Heart left ventricle (tissue), 13 donors: Measurements from ENCODE around the gene TRPV6.

ENCODE experiments used
- POLR2A ChIP-seq, 2 donors: fragments of 450-650 bp; IDR thresholded peaks; one replicate each; pipeline ENCODE4 v1.6.1; 2017; ENCODE audit warnings: antibody characterized with exemption in 2 of 2, mild to moderate bottlenecking in 2 of 2, moderate library complexity in 2 of 2
- TF ChIP-seq, protein P1 (sequence below), 12 donors: fragments of 200-600 bp; sonication (generic) in 4 of 12; IDR thresholded peaks; one replicate each; pipeline versions ENCODE4 v1.5.0 to v1.8.0; 2018 to 2022; ENCODE audit warnings: antibody characterized with exemption in 12 of 12, mild to moderate bottlenecking in 5 of 12
- donor health status: ischemic (EF 13 %, LVEDD 7.1; RV severe dilation, severe dysfunction).
- donor health status: DM: no; HTN: yes; CAD: no.
- donor health status: DM: no; HTN: no; CAD: no.
- donor health status: ischemic (EF 25% LVEDD 6.9; RV normal size, moderate dysfunction).
- donor health status: ischemic (EF 25% LVEDD 5.7; RV mildly dilated, moderate dysfunction).
- donor health status: ischemic (EF 35%, LVEDD 5.7; RV mildly dilated, moderate dysfunction).
- donor health status: nonischemic (EF 11% LVEDD 7.7; RV severe dilation, severe dysfunction).
- donor health status: DM: yes; HTN: yes; CAD: no.
- donor health status: PGD.
- donor health status: ischemic (EF 29% LVEDD 5.4; RV normal size, mild dysfunction).
- donor health status: nonischemic (EF 23%, LVEDD 6.1; RV moderate dilation, normal function).

DNA sequence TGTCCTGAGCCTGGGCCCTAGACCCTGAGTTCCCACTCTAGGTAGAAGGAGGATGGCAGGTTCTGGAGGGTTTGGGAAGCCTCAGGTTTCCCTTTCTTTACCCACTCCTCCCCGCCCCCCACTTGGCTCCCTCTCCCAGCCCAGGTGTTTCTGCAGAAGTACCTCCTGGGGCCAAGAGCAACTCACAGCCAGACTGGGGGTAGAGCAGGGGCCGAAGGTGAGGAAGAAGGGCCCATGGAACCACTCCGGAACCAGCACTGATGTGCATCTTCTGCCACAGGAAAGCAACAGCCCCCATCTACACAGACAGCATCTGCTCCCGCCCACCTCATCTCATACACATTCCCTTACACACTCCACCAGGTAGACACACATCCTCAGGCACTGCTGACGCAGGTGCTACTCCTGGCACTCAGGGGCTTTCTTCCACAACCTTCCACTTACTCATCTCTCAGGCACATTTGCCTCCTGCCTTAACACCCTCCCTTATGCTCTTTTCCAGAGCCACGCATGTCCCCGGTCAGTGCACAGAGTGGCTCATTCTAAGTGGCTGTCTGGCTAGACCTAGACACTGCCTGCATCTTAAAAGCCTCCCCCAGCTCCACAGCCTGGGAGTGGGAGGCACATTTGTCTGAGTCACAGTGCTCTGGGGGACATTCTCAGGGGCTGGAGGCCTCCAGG is 28.8 kb downstream of the TRPV6 start:
- TF ChIP-seq, protein P1, sequence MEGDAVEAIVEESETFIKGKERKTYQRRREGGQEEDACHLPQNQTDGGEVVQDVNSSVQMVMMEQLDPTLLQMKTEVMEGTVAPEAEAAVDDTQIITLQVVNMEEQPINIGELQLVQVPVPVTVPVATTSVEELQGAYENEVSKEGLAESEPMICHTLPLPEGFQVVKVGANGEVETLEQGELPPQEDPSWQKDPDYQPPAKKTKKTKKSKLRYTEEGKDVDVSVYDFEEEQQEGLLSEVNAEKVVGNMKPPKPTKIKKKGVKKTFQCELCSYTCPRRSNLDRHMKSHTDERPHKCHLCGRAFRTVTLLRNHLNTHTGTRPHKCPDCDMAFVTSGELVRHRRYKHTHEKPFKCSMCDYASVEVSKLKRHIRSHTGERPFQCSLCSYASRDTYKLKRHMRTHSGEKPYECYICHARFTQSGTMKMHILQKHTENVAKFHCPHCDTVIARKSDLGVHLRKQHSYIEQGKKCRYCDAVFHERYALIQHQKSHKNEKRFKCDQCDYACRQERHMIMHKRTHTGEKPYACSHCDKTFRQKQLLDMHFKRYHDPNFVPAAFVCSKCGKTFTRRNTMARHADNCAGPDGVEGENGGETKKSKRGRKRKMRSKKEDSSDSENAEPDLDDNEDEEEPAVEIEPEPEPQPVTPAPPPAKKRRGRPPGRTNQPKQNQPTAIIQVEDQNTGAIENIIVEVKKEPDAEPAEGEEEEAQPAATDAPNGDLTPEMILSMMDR (IDR thresholded peaks at IDR 0.05), result no peak
- TF ChIP-seq POLR2A (IDR thresholded peaks at IDR 0.05), result no peak
